MM.1S (cell line): ENCODE results near the gene ZBTB6.
A peak's percentile ranks its signal among the peaks of the same experiment; 100 is the strongest.
"Not testable (repeated sequence)": the region's sequence is repeated elsewhere in the genome, so short reads cannot be mapped to it uniquely, and the experiment has no call there.

ENCODE experiments used
- DNase-seq: peaks from one replicate; pipeline ENCODE4 v3.0.0-alpha.2; 2015
- H2AFZ ChIP-seq: fragments of 300-600 bp; sonication (generic); 2 replicates; pipeline ENCODE4 v1.6.0; 2016; ENCODE audit warnings: antibody characterized with exemption, low read length
- H3F3A ChIP-seq: fragments of 300-600 bp; sonication (generic); 2 replicates; pipeline ENCODE4 v1.6.1; 2016; ENCODE audit warnings: mild to moderate bottlenecking, antibody characterized with exemption, low read length, moderate library complexity, mixed read lengths; ENCODE audit not compliant: insufficient read depth
- H3K27ac ChIP-seq: fragments of 300-600 bp; sonication (generic); 2 replicates; pipeline ENCODE4 v1.5.1; 2016; ENCODE audit warnings: mild to moderate bottlenecking, low read length
- H3K27me3 ChIP-seq: fragments of 300-600 bp; sonication (generic); replicated peaks from 2 replicates; pipeline ENCODE4 v1.6.0; 2016; ENCODE audit warnings: low read length; ENCODE audit not compliant: insufficient read depth
- H3K36me3 ChIP-seq: fragments of 300-600 bp; sonication (generic); replicated peaks from 2 replicates; pipeline ENCODE4 v1.6.1; 2016; ENCODE audit warnings: mild to moderate bottlenecking, low read length, mixed read lengths; ENCODE audit not compliant: insufficient read depth
- H3K4me1 ChIP-seq: fragments of 300-600 bp; sonication (generic); 2 replicates; pipeline ENCODE4 v1.6.1; 2016; ENCODE audit warnings: low read length, mixed read lengths
- H3K4me2 ChIP-seq: fragments of 300-600 bp; sonication (generic); 2 replicates; pipeline ENCODE4 v1.6.0; 2016; ENCODE audit warnings: low read depth, low read length
- H3K4me3 ChIP-seq: fragments of 300-600 bp; sonication (generic); 2 replicates; pipeline ENCODE4 v1.5.1; 2016; ENCODE audit warnings: low read length, mixed read lengths
- H3K79me2 ChIP-seq: fragments of 300-600 bp; sonication (generic); 2 replicates; pipeline ENCODE4 v1.6.1; 2016; ENCODE audit warnings: mixed run types, low read length, mixed read lengths
- H3K9ac ChIP-seq: fragments of 300-600 bp; sonication (generic); 2 replicates; pipeline ENCODE4 v1.6.1; 2016; ENCODE audit warnings: low read length, mixed read lengths
- H3K9me2 ChIP-seq: fragments of 300-600 bp; sonication (generic); replicated peaks from 2 replicates; pipeline ENCODE4 v1.6.1; 2016; ENCODE audit warnings: mild to moderate bottlenecking, low read length, mixed read lengths; ENCODE audit not compliant: insufficient read depth
- H3K9me3 ChIP-seq: fragments of 300-600 bp; sonication (generic); replicated peaks from 2 replicates; pipeline ENCODE4 v1.6.1; 2016; ENCODE audit warnings: mild to moderate bottlenecking, low read length, mixed read lengths; ENCODE audit not compliant: insufficient read depth
- H4K20me1 ChIP-seq: fragments of 300-600 bp; sonication (generic); 2 replicates; pipeline ENCODE4 v1.6.1; 2016; ENCODE audit warnings: mild to moderate bottlenecking, low read length, moderate library complexity, mixed read lengths; ENCODE audit not compliant: insufficient read depth
- EZH2 ChIP-seq: fragments of 300-600 bp; sonication (generic); optimal IDR thresholded peaks from 2 replicates; pipeline ENCODE3; 2017; ENCODE audit warnings: low read depth, mild to moderate bottlenecking, antibody characterized with exemption, low read length, mixed read lengths
- EZH2phosphoT487 ChIP-seq: fragments of 300-600 bp; sonication (generic); IDR thresholded peaks from 2 replicates; pipeline ENCODE4 v1.6.1; 2018; ENCODE audit warnings: antibody characterized with exemption, low read length
- TF ChIP-seq, protein P1 (sequence below): fragments of 300-600 bp; sonication (generic); IDR thresholded peaks from 2 replicates; pipeline ENCODE4 v1.5.1; 2016; ENCODE audit warnings: antibody characterized with exemption, low read length, mixed read lengths

The ZBTB6 gene

DNA sequence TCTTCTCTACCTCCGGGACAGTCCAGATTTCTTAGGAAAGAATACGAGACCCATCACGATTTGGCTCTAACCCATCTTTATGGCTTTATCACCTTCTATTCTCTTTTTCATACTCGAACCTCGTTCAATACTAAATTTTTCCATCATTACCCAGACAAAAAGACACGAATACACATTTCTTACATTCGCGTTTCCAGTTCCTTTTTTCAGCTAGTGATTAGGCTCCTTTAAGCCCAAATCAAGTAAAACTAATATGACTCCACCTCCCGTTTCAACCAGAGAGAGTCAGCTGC, 506 bp downstream of the ZBTB6 start:
- peak overlapping the region; percentile 62 for H3K4me2 ChIP-seq
- peaks cover 39% of the 10 kb centered on the region for H3K79me2 ChIP-seq
- H3K9me3 ChIP-seq, result no peaks in the 10 kb centered on the region
- no peaks in the 10 kb centered on the region for H4K20me1 ChIP-seq
- peaks cover 9% of the 10 kb centered on the region for H3K4me1 ChIP-seq
- TF ChIP-seq EZH2, result no peak
- TF ChIP-seq, protein P1, sequence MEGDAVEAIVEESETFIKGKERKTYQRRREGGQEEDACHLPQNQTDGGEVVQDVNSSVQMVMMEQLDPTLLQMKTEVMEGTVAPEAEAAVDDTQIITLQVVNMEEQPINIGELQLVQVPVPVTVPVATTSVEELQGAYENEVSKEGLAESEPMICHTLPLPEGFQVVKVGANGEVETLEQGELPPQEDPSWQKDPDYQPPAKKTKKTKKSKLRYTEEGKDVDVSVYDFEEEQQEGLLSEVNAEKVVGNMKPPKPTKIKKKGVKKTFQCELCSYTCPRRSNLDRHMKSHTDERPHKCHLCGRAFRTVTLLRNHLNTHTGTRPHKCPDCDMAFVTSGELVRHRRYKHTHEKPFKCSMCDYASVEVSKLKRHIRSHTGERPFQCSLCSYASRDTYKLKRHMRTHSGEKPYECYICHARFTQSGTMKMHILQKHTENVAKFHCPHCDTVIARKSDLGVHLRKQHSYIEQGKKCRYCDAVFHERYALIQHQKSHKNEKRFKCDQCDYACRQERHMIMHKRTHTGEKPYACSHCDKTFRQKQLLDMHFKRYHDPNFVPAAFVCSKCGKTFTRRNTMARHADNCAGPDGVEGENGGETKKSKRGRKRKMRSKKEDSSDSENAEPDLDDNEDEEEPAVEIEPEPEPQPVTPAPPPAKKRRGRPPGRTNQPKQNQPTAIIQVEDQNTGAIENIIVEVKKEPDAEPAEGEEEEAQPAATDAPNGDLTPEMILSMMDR, result no peak
- TF ChIP-seq EZH2phosphoT487, result no peak
- peak overlapping the region; percentile 72 for H3K4me3 ChIP-seq
- DNase-seq, result no peak
- H3K36me3 ChIP-seq, result no peaks in the 10 kb centered on the region
- peaks cover 22% of the 10 kb centered on the region for H3F3A ChIP-seq
- peak overlapping the region; percentile 37 for H2AFZ ChIP-seq
- H3K9ac ChIP-seq, result peak overlapping the region; percentile 67
- H3K27me3 ChIP-seq, result no peaks in the 10 kb centered on the region
- no peaks in the 10 kb centered on the region for H3K9me2 ChIP-seq
- peak overlapping the region; percentile 87 for H3K27ac ChIP-seq

DNA sequence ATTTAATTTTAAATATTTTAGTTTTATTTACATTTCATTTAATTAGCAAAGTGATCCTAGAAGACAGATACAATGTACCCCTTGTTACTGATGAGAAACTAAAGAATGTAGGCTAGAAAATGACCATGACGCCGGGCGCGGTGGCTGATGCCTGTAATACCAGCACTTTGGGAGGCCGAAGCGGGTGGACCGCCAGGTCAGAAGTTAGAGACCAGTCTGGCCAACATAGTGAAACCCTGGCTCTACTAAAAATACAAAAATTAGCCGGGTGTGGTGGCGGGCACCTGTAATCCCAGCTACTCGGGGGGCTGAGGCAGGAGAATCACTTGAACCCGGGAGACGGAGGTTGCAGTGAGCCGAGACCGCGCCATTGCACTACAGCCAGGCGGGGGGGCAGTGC, 7.0 kb downstream of the ZBTB6 start:
- Histone ChIP-seq H3F3A (peaks cover 20% of the 10 kb centered on the region), H3K79me2 (peaks cover 62% of the 10 kb centered on the region)
- H3K27me3 ChIP-seq, H3K27ac ChIP-seq, H3K9me3 ChIP-seq, H4K20me1 ChIP-seq, DNase-seq, H3K9me2 ChIP-seq, H3K36me3 ChIP-seq, H2AFZ ChIP-seq, H3K4me3 ChIP-seq, H3K4me2 ChIP-seq, H3K9ac ChIP-seq, H3K4me1 ChIP-seq: not testable (repeated sequence)

DNA sequence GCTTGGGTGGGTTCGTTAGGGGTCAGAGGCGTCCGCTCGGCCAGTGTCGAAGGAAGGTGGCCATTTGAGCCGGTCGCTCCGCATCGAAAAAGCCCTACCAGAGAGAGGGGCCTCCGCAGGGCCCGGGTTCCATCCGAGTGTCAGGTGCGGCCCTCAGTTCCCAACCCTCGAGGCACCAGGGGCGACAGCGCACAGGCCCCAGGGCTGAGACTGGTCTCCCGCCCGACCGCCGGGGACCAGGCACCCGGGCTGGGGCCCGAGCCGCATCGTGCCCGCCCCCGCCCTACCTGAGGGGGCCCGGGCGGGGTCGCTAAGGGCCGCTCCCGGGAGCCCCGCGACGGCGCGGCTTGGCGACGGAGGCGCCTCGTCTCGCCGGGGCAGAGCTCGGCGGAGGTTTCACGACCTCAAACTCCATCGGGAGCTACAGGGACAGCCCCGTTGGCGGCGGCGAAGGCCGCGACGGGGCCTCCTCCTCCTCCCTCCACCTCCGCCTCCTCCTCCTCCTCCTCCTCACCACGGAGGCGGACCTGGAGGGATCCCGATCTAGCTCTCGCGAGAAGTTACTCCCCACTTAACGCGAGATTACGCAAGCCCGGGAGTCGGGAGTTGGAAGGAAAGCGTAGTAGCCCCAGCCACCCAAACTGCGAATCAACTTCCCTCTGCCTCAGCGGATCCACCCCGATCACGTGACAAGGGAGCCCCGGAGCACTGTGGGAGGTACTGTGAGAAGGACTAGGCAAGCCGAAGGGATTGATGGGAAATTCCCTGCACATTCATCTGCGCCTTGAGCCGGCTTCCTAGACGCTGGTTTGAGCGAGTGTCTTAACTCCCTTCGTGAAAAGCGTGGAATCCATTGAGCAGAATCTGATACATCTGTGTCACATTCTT, 8.1 kb downstream of the ZBTB6 start, which contains the start of gene RC3H2:
Gene RC3H2 (minus strand): TSS at position 537 of the 888 bp plus-strand sequence. CDS start 7,850 bp downstream, outside the sequence.
- H3K27ac ChIP-seq, result peak within 1 kb of the TSS; percentile 71
- H2AFZ ChIP-seq, result peak within 1 kb of the TSS; percentile 72
- H3K4me3 ChIP-seq, result peak within 1 kb of the TSS; percentile 97
- TF ChIP-seq, protein P1, result no peak
- no peak for TF ChIP-seq EZH2
- no peak for TF ChIP-seq EZH2phosphoT487
- peaks cover 22% of the 10 kb centered on the region for H3F3A ChIP-seq
- H3K9me3 ChIP-seq, result no peaks in the 10 kb centered on the region
- DNase-seq, result peak; percentile 100
- H3K4me2 ChIP-seq, result peak within 1 kb of the TSS; percentile 80
- peaks cover 62% of the 10 kb centered on the region for H3K79me2 ChIP-seq
- H3K9ac ChIP-seq, result peak within 1 kb of the TSS; percentile 91
- H3K9me2 ChIP-seq, result no peaks in the 10 kb centered on the region
- H3K4me1 ChIP-seq, result no peaks in the 10 kb centered on the region; the same call in 1 of the 2 replicates
- H3K36me3 ChIP-seq, result no peaks in the 10 kb centered on the region
- H4K20me1 ChIP-seq, result no peaks in the 10 kb centered on the region
- H3K27me3 ChIP-seq, result no peaks in the 10 kb centered on the region

DNA sequence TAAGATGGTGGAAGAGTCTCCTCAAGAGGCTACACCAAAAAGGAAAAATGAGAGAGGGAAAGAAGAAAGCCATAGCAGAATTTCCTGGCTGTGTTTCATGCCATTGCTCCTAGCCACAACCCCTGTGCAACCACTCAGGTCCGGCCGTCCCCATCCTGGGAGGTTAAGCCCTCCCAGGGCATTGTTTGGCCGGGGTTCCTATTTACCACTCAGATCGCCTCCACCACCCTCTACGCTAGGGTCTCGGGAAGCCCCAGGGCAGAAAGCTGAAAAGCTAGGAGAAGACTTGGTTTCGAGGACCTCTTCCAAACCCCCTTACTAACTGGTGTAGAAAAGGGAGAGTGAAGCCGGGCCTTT, 8.7 kb downstream of the ZBTB6 start:
- peak; percentile 49 for DNase-seq
- H3K9me3 ChIP-seq, result no peaks in the 10 kb centered on the region
- H3K9me2 ChIP-seq, result no peaks in the 10 kb centered on the region
- no peaks in the 10 kb centered on the region for H4K20me1 ChIP-seq
- H3K27me3 ChIP-seq, result no peaks in the 10 kb centered on the region
- H3F3A ChIP-seq, result peaks cover 22% of the 10 kb centered on the region
- peaks cover 62% of the 10 kb centered on the region for H3K79me2 ChIP-seq
- peak overlapping the region; percentile 97 for H3K4me3 ChIP-seq
- TF ChIP-seq, protein P1, result no peak
- TF ChIP-seq EZH2 (no peak), EZH2phosphoT487 (no peak)
- peak overlapping the region; percentile 62 for H3K4me2 ChIP-seq
- peak overlapping the region; percentile 71 for H3K27ac ChIP-seq
- H3K4me1 ChIP-seq, result no peaks in the 10 kb centered on the region; the same call in 1 of the 2 replicates
- peak overlapping the region; percentile 91 for H3K9ac ChIP-seq
- H2AFZ ChIP-seq, result peak overlapping the region; percentile 62
- no peaks in the 10 kb centered on the region for H3K36me3 ChIP-seq
